ENCODE data around the gene CSKMT.
"Not testable (repeated sequence)": the region's sequence is repeated elsewhere in the genome, so short reads cannot be mapped to it uniquely, and the experiment has no call there.

CSKMT gene

GRCh38 chr11:62687508-62688396, 22.6 kb downstream of the CSKMT start:
- in situ Hi-C loops (cut with MboI; ENCODE audit: low sequenced_read_pairs) = no loop called here

- in situ Hi-C loops (cut with MboI; ENCODE audit: low sequenced_read_pairs) = no loop called here
These were observed 23.4 kb downstream of the CSKMT start for GRCh38 chr11:62688491-62688890.

GRCh38 chr11:62689421-62690183, 24.5 kb downstream of the CSKMT start, which contains the start of gene LRRN4CL:
TSS of gene LRRN4CL (minus strand) at chr11:62689530. CDS start at chr11:62688508, 1,022 bp downstream.
- in situ Hi-C loops (cut with MboI; ENCODE audit: low sequenced_read_pairs) = no loop called here

- in situ Hi-C loops (cut with MboI; ENCODE audit: low sequenced_read_pairs) = not testable (repeated sequence)
These were observed 28.5 kb downstream of the CSKMT start for GRCh38 chr11:62693624-62694023.

GRCh38 chr11:62694455-62695167, 29.5 kb downstream of the CSKMT start:
- in situ Hi-C loops (cut with MboI; ENCODE audit: low sequenced_read_pairs) = no loop called here

GRCh38 chr11:62702246-62702645, 37.1 kb downstream of the CSKMT start:
- in situ Hi-C loops (cut with MboI; ENCODE audit: low sequenced_read_pairs) = no loop called here

GRCh38 chr11:62703921-62704320, 38.8 kb downstream of the CSKMT start:
- in situ Hi-C loops (cut with MboI; ENCODE audit: low sequenced_read_pairs) = not testable (repeated sequence)

- in situ Hi-C loops (cut with MboI; ENCODE audit: low sequenced_read_pairs) = no loop called here
These were observed 40.3 kb downstream of the CSKMT start for GRCh38 chr11:62705413-62705812.

- in situ Hi-C loops (cut with MboI; ENCODE audit: low sequenced_read_pairs) = no loop called here
These were observed 41.1 kb downstream of the CSKMT start for GRCh38 chr11:62705880-62706849.

- in situ Hi-C loops (cut with MboI; ENCODE audit: low sequenced_read_pairs) = no loop called here
These were observed 41.7 kb downstream of the CSKMT start for GRCh38 chr11:62706850-62707247.

GRCh38 chr11:62707277-62707861, 42.3 kb downstream of the CSKMT start, which contains the start of the genes BSCL2 and GNG3:
TSS of gene BSCL2 (minus strand) at chr11:62707424. CDS start at chr11:62707195, 229 bp downstream.
TSS of gene GNG3 (plus strand) at chr11:62707676. CDS start at chr11:62708296, 620 bp downstream.
- in situ Hi-C loops (cut with MboI; ENCODE audit: low sequenced_read_pairs) = no loop called here

GRCh38 chr11:62708392-62708791, 43.3 kb downstream of the CSKMT start:
- in situ Hi-C loops (cut with MboI; ENCODE audit: low sequenced_read_pairs) = no loop called here

GRCh38 chr11:62708793-62709192, 43.7 kb downstream of the CSKMT start:
- in situ Hi-C loops (cut with MboI; ENCODE audit: low sequenced_read_pairs) = no loop called here

GRCh38 chr11:62709247-62710000, 44.3 kb downstream of the CSKMT start:
- in situ Hi-C loops (cut with MboI; ENCODE audit: low sequenced_read_pairs) = no loop called here

GRCh38 chr11:62710001-62710345, 44.9 kb downstream of the CSKMT start:
- in situ Hi-C loops (cut with MboI; ENCODE audit: low sequenced_read_pairs) = no loop called here

GRCh38 chr11:62712276-62712812, 47.2 kb downstream of the CSKMT start:
- in situ Hi-C loops (cut with MboI; ENCODE audit: low sequenced_read_pairs) = no loop called here

GRCh38 chr11:62712861-62713260, 47.7 kb downstream of the CSKMT start:
- in situ Hi-C loops (cut with MboI; ENCODE audit: low sequenced_read_pairs) = no loop called here

GRCh38 chr11:62713343-62713742, 48.2 kb downstream of the CSKMT start:
- in situ Hi-C loops (cut with MboI; ENCODE audit: low sequenced_read_pairs) = no loop called here
